MM.1S (cell line): Measurements from ENCODE around the gene SPDEF.

ENCODE experiments used
- EZH2 ChIP-seq: fragments of 300-600 bp; sonication (generic); optimal IDR thresholded peaks from 2 replicates; pipeline ENCODE3; 2017; ENCODE audit warnings: low read depth, mild to moderate bottlenecking, antibody characterized with exemption, low read length, mixed read lengths
- EZH2phosphoT487 ChIP-seq: fragments of 300-600 bp; sonication (generic); IDR thresholded peaks from 2 replicates; pipeline ENCODE4 v1.6.1; 2018; ENCODE audit warnings: antibody characterized with exemption, low read length

DNA sequence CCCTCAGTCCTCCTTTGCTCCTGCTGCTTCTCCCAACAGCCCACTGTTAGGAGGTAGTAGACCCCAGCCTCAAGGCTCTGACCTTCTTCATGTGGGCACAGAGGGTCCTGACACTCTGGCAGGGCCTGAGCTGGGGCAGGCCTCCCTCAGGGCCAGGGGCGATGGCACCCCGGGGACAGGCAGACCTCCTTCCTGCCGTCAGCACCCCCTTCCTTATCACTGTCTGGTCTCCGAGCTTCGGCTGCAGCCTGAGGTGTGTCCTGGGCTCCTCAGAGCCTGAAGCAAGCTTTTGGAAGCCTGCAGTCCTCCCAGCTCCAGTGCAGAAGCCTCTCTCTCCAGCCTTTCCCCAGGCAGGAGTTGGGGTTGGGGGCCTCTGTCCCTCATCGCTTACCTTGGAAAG is 22.0 kb downstream of the SPDEF start:
- TF ChIP-seq EZH2phosphoT487: no peak
- TF ChIP-seq EZH2: no peak
